GM19372 (cell line): ENCODE data around the gene GPR141.

Experiments
- ATAC-seq: cut with Tn5 transposase; IDR thresholded peaks from one replicate; pipeline ENCODE4 v1.9.1; 2021; ENCODE audit warnings: mild to moderate bottlenecking, low read depth, moderate library complexity; ENCODE audit not compliant: unreplicated experiment

Gene GPR141

DNA sequence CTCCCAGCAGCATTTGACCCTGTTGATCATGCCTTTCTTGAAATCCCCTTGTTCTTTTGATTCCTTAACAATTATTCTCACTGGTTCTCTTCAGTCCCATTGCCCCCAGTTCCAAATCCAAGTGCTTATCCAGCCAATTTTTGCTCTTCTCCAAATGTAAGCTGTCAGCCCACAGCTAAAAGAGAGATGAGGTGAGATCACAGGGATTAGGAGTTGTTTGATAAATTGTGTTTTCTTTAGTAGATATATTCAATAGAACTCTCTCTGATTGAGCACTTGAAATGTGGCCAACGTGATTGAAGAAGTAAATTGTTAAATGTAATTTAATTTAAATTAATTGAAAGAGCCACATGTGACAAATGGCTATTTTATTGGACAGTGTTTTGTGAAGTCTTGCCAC lies 88.2 kb downstream of the GPR141 start:
- no peak for ATAC-seq

GRCh38 chr7:37775921-37776320 lies 92.4 kb downstream of the GPR141 start:
- no peak for ATAC-seq

- ATAC-seq: no peak
Measured at GRCh38 chr7:37781156-37781555, 97.6 kb downstream of the GPR141 start.

DNA sequence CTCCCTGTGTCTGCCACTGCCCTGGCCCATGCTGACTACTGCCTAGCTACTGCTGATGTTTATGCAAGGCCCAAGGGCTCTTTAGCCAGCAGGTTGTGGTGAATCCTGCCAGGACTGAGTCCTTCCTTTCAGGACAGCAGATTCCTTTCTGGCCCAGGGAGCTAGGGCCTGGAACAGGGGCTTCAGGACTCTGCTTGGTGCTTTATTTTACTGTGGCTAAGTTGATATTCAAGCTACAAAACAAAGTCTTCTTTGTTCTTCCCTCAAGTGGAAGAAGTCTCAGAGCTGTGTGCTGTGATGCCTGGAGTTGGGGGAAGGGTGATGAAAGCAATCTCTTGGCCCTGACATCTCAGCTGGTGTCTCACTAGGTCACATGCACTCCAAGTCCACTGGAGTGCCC lies 98.6 kb downstream of the GPR141 start:
- no peak for ATAC-seq

GRCh38 chr7:37784015-37784414 lies 100.4 kb downstream of the GPR141 start:
- no peak for ATAC-seq

DNA sequence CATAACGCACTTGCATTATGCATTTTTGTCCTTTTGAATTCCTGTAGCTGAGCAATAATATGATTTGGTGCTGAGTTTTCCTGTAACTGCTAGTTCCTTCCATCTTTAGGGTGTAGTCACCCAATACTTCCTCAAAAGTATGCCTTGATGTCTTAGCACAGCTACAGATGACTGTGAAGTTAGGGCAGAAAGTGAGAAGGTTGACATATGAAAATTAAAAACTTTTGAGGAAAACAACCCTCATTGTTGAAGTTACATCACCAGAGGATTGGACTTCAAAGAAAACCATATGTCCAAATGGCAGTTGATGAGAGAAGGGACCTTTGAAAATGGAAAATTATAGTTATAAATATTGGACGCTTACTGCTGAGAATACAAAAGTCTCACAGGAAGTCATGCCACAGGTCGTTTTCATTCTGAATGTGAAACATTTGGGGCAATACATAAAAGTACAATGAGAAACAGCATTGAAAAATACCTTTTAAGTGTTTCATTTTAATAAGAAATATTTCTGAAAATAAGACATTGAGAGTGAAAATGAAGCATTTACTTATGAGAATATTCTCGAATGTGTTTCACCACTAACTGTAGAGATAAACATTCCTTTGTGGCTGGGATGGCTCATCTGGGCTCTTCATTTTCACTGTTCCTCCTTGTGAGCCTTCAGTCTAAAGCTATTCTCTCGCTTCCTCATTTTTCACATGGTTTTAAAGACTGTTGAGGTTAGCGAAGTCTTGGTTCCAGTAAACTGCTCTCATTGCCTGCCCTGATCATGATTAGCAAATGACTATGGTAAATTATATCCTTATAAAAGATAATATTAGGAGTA lies 103.4 kb downstream of the GPR141 start:
- ATAC-seq: peak; percentile 79
